Neuronal stem cell (in vitro differentiated cells): ENCODE measurements around the gene OBSCN.
"Not testable (repeated sequence)": the region's sequence is repeated elsewhere in the genome, so short reads cannot be mapped to it uniquely, and the experiment has no call there.

Source experiments
- DNase-seq: peaks from one replicate; pipeline ENCODE4 v3.0.0-alpha.2; 2013; ENCODE audit warnings: low spot score
- H2AFZ ChIP-seq: one replicate; pipeline ENCODE4 v1.6.1; 2013; ENCODE audit warnings: mild to moderate bottlenecking, low read length, inconsistent platforms
- H2AK5ac ChIP-seq: 2 replicates; pipeline ENCODE4 v1.6.1; 2013; ENCODE audit warnings: low read depth, mild to moderate bottlenecking, inconsistent platforms, low read length, moderate library complexity, mixed read lengths
- H2BK120ac ChIP-seq: 2 replicates; pipeline ENCODE4 v1.6.1; 2013; ENCODE audit warnings: low read depth, mild to moderate bottlenecking, inconsistent platforms, low read length, moderate library complexity, mixed read lengths
- H2BK12ac ChIP-seq: one replicate; pipeline ENCODE4 v1.6.1; 2013; ENCODE audit warnings: low read length, inconsistent platforms
- H2BK15ac ChIP-seq: 2 replicates; pipeline ENCODE4 v1.6.1; 2013; ENCODE audit warnings: mild to moderate bottlenecking, low read length, inconsistent platforms, mixed read lengths
- H2BK5ac ChIP-seq: one replicate; pipeline ENCODE4 v1.6.1; 2013; ENCODE audit warnings: inconsistent platforms, mild to moderate bottlenecking, low read length, moderate library complexity
- H3K14ac ChIP-seq: one replicate; pipeline ENCODE4 v1.6.1; 2013; ENCODE audit warnings: low read length, inconsistent platforms
- H3K18ac ChIP-seq: 2 replicates; pipeline ENCODE4 v1.6.1; 2013; ENCODE audit warnings: low read length, inconsistent platforms
- H3K23ac ChIP-seq: 2 replicates; pipeline ENCODE4 v1.6.1; 2013; ENCODE audit warnings: low read depth, mild to moderate bottlenecking, mixed read lengths, low read length, inconsistent platforms; ENCODE audit not compliant: poor library complexity
- H3K27ac ChIP-seq: replicated peaks from 3 replicates; pipeline ENCODE4 v1.5.1; 2013; ENCODE audit warnings: low read length, inconsistent platforms
- H3K27me3 ChIP-seq, 3 experiments: 2 replicates each; pipeline ENCODE4 v1.6.1; 2013; ENCODE audit warnings: low read length in 3 of 3, mild to moderate bottlenecking in 2 of 3, inconsistent platforms in 1 of 3, low read depth in 1 of 3, mixed read lengths in 1 of 3, moderate library complexity in 1 of 3; ENCODE audit not compliant: control insufficient read depth in 3 of 3, insufficient read depth in 3 of 3
- H3K36me3 ChIP-seq, 2 donors: replicated peaks in 1 of 2; 2 replicates each; pipeline ENCODE4 v1.6.1; 2013; ENCODE audit warnings: low read length in 2 of 2; ENCODE audit not compliant: control insufficient read depth in 2 of 2, insufficient read depth in 2 of 2
- H3K4ac ChIP-seq: 2 replicates; pipeline ENCODE4 v1.6.1; 2013; ENCODE audit warnings: inconsistent platforms, mild to moderate bottlenecking, low read length, moderate library complexity
- H3K4me1 ChIP-seq, 2 donors: 1 replicate in 1 of 2; 2 replicates in 1 of 2; pipeline ENCODE4 v1.6.1; 2013; ENCODE audit warnings: low read length in 2 of 2, low read depth in 1 of 2; ENCODE audit not compliant: control insufficient read depth in 2 of 2, insufficient read depth in 1 of 2
- H3K4me2 ChIP-seq: one replicate; pipeline ENCODE4 v1.6.1; 2013; ENCODE audit warnings: mild to moderate bottlenecking, low read length, inconsistent platforms; ENCODE audit not compliant: insufficient read depth, poor library complexity, severe bottlenecking
- H3K4me3 ChIP-seq, 2 donors: 2 replicates each; pipeline ENCODE4 v1.5.1; 2013; ENCODE audit warnings: low read length in 2 of 2, mild to moderate bottlenecking in 2 of 2, inconsistent platforms in 1 of 2, moderate library complexity in 1 of 2
- H3K79me1 ChIP-seq: one replicate; pipeline ENCODE4 v1.6.1; 2013; ENCODE audit warnings: low read depth, mild to moderate bottlenecking, inconsistent platforms, low read length, moderate library complexity
- H3K9ac ChIP-seq: one replicate; pipeline ENCODE4 v1.6.1; 2013; ENCODE audit warnings: mild to moderate bottlenecking, low read depth, low read length, inconsistent platforms; ENCODE audit not compliant: poor library complexity
- H3K9me3 ChIP-seq, 2 donors: replicated peaks in 1 of 2; 2 replicates each; pipeline versions ENCODE3 to v1.6.1; 2013; ENCODE audit warnings: low read length in 2 of 2, mild to moderate bottlenecking in 2 of 2, inconsistent platforms in 1 of 2, low read depth in 1 of 2, mixed read lengths in 1 of 2, moderate library complexity in 1 of 2; ENCODE audit not compliant: control insufficient read depth in 2 of 2, insufficient read depth in 1 of 2
- H4K8ac ChIP-seq: one replicate; pipeline ENCODE4 v1.6.1; 2013; ENCODE audit warnings: low read depth, mild to moderate bottlenecking, inconsistent platforms, low read length, moderate library complexity
- H4K91ac ChIP-seq: one replicate; pipeline ENCODE4 v1.6.1; 2013; ENCODE audit warnings: low read length, low read depth, mild to moderate bottlenecking, inconsistent platforms; ENCODE audit not compliant: poor library complexity
- WGBS, 2 donors: extraction: QIAGEN DNeasy Blood & Tissue Kit; methylation state at CpG; one replicate each; pipeline ENCODE4 v1.1.7; 2013; ENCODE audit warnings: missing lambda C conversion rate in 2 of 2, mixed read lengths in 1 of 2; ENCODE audit not compliant: insufficient read length in 2 of 2, insufficient replicate concordance in 1 of 2; ENCODE audit errors: extremely low coverage in 2 of 2; 5-methylcytosine and 5-hydroxymethylcytosine counted together

The OBSCN gene

GRCh38 chr1:228241259-228241658 lies 33.4 kb downstream of the OBSCN start:
- Histone ChIP-seq H3K79me1 (peaks cover 7% of the 10 kb centered on the region), H2BK120ac (no peak overlapping the region), H3K23ac (no peak overlapping the region), H2BK5ac (no peak overlapping the region), H3K4me1 (no peaks in the 10 kb centered on the region), H2AFZ (no peak overlapping the region), H4K8ac (no peak overlapping the region), H3K9me3 (peaks cover 44 to 48% of the 10 kb centered on the region in 2 donors), H3K27me3 (no peaks in the 10 kb centered on the region), H4K91ac (no peak overlapping the region), H2BK15ac (no peak overlapping the region), H2BK12ac (no peak overlapping the region), H3K18ac (no peak overlapping the region), H3K4ac (no peak overlapping the region), H3K4me2 (no peak overlapping the region), H3K9ac (no peak overlapping the region), H3K27ac (no peak overlapping the region), H2AK5ac (no peak overlapping the region), H3K14ac (no peak overlapping the region), H3K36me3 (peaks cover 9 to 47% of the 10 kb centered on the region in 2 donors), H3K4me3 (no peak overlapping the region)
- DNase-seq: no peak
- no CpG with 5 or more reads among the region's 2 CpGs for WGBS, 2 donors

- Histone ChIP-seq H2AK5ac (no peak overlapping the region), H3K9me3 (peaks cover 48 to 53% of the 10 kb centered on the region in 2 donors), H3K79me1 (peaks cover 7% of the 10 kb centered on the region), H3K4me3 (no peak overlapping the region), H2AFZ (no peak overlapping the region), H3K27ac (no peak overlapping the region), H4K91ac (no peak overlapping the region), H3K18ac (no peak overlapping the region), H3K4me2 (no peak overlapping the region), H3K36me3 (peaks cover 9 to 56% of the 10 kb centered on the region in 2 donors), H2BK15ac (no peak overlapping the region), H2BK5ac (no peak overlapping the region), H3K27me3 (no peaks in the 10 kb centered on the region), H3K9ac (no peak overlapping the region), H2BK12ac (no peak overlapping the region), H3K14ac (no peak overlapping the region), H3K4me1 (no peaks in the 10 kb centered on the region), H3K4ac (no peak overlapping the region), H3K23ac (no peak overlapping the region), H4K8ac (no peak overlapping the region), H2BK120ac (no peak overlapping the region)
- DNase-seq: no peak
Observed at GRCh38 chr1:228242409-228242808, 34.6 kb downstream of the OBSCN start.

- Histone ChIP-seq H3K27ac (no peak overlapping the region), H4K8ac (no peak overlapping the region), H3K9me3 (peaks cover 48 to 53% of the 10 kb centered on the region in 2 donors), H2AFZ (no peak overlapping the region), H2BK120ac (no peak overlapping the region), H2BK5ac (no peak overlapping the region), H3K4me1 (no peaks in the 10 kb centered on the region), H3K27me3 (no peaks in the 10 kb centered on the region), H3K4ac (no peak overlapping the region), H2BK15ac (no peak overlapping the region), H3K79me1 (peaks cover 7% of the 10 kb centered on the region), H4K91ac (no peak overlapping the region), H3K9ac (no peak overlapping the region), H2BK12ac (no peak overlapping the region), H2AK5ac (no peak overlapping the region), H3K4me2 (no peak overlapping the region), H3K23ac (no peak overlapping the region), H3K36me3 (peaks cover 9 to 55% of the 10 kb centered on the region in 2 donors), H3K18ac (no peak overlapping the region), H3K4me3 (no peak overlapping the region), H3K14ac (no peak overlapping the region)
- no CpG with 5 or more reads among the region's 7 CpGs for WGBS, 2 donors
- DNase-seq: no peak
Observed at GRCh38 chr1:228243093-228243492, 35.2 kb downstream of the OBSCN start.

- H3K4me3 ChIP-seq: peak overlapping the region in 1 of 2 donors; percentile 63
- not testable (repeated sequence) for H3K4me1 ChIP-seq
Observed at GRCh38 chr1:228243989-228244388, 36.1 kb downstream of the OBSCN start.

More at GRCh38 chr1:228243989-228244388, 36.1 kb downstream of the OBSCN start:
- not testable (repeated sequence) for H2BK12ac ChIP-seq, H3K9ac ChIP-seq, H2AFZ ChIP-seq, H2BK15ac ChIP-seq, H2BK5ac ChIP-seq, H3K27me3 ChIP-seq, H4K8ac ChIP-seq, H3K18ac ChIP-seq, H3K79me1 ChIP-seq, DNase-seq, H3K4me2 ChIP-seq, H4K91ac ChIP-seq, H3K4ac ChIP-seq, H2AK5ac ChIP-seq, H3K14ac ChIP-seq, H2BK120ac ChIP-seq, H3K23ac ChIP-seq, H3K27ac ChIP-seq
- peaks cover 48% of the 10 kb centered on the region in 2 donors for H3K9me3 ChIP-seq
- H3K36me3 ChIP-seq: peaks cover 4 to 48% of the 10 kb centered on the region in 2 donors
- WGBS, 2 donors: no CpG with 5 or more reads among the region's 5 CpGs
